ENCODE measurements around the gene MMP24.

MMP24 gene

DNA sequence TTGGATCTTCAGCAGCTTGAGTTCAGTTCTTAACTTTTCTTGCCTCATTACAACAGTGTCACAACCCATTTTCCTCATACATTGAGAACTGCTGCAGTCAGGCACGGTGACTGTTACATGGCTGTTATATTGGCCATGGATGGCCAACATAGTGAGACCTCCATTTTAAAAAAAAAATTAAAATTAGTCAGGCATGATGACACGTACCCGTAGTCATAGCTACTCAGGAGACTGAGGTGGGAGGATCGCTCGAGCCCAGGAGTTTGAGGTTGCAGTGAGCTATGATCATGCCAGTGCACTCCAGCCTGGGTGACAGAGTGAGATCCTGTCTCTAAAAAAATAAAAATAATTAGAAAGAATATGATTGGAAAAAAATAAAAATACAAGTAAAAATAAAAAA is 9.9 kb upstream of the MMP24 start:
- no peak for TF ChIP-seq Cebpa-rat (IDR thresholded peaks at IDR 0.05)
- no peak overlapping the region for H3K4me3 ChIP-seq
- H3K27me3 ChIP-seq = no peaks in the 10 kb centered on the region
- H3K9ac ChIP-seq = no peak overlapping the region
- no peaks in the 10 kb centered on the region for H3K36me3 ChIP-seq
- 0 out of 2 replicates have a peak, but pooled peaks cover 4% of the 10 kb centered on the region for H4K20me1 ChIP-seq
- H3K27ac ChIP-seq = no peak overlapping the region
- no peaks in the 10 kb centered on the region for H3K4me1 ChIP-seq
- H3K9me3 ChIP-seq = no peaks in the 10 kb centered on the region
- no peak overlapping the region for H3K4me2 ChIP-seq

DNA sequence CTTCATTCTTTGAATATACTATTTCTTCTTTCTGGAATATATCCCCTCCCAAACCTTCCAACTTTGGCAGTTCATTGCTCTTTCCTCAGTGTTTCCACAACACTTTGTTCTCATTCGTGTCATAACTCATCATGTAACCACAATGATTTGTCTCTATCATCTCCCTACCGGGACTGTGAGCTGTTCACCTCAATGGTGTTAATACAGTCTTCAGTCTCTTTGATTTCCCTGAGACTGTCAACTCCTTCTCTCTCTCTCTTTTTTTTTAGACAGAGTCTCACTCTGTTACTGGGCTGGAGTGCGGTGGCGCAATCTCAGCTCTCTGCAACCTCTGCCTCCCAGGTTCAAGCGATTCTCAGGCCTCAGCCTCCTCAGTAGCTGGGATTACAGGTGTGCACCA is 2.5 kb upstream of the MMP24 start:
- no peak for TF ChIP-seq Cebpa-rat (IDR thresholded peaks at IDR 0.05)
- Histone ChIP-seq H4K20me1 (peaks cover 47% of the 10 kb centered on the region), H3K4me1 (no peaks in the 10 kb centered on the region), H3K36me3 (no peaks in the 10 kb centered on the region), H3K4me3 (no peak overlapping the region), H3K27ac (no peak overlapping the region), H3K9me3 (peaks cover 6% of the 10 kb centered on the region; the same call in 1 of the 2 replicates), H3K4me2 (no peak overlapping the region), H3K9ac (no peak overlapping the region), H3K27me3 (peaks cover 57% of the 10 kb centered on the region)

DNA sequence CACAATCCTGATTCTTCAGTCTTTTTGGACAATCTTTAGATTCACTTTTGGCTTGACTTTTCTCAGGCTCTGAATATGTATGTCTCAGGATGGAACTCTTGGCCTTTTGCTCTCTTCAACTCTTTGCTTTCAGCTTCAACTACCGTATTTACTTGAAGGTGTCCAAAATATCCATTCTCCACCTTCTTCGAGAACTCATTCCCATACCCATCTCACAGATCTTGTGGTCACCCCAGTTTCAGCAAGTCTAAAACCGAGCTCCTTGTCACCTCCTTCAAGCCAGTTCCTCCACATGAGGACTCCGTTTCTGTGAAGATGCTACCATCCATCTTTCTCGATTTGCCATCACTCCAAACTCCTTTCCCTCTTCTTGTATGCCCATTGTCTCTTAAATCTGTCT is 2.0 kb upstream of the MMP24 start:
- no peak overlapping the region for H3K4me3 ChIP-seq
- H3K9ac ChIP-seq = no peak overlapping the region
- H3K36me3 ChIP-seq = no peaks in the 10 kb centered on the region
- peaks cover 62% of the 10 kb centered on the region for H3K27me3 ChIP-seq
- H3K4me1 ChIP-seq = no peaks in the 10 kb centered on the region
- peaks cover 6% of the 10 kb centered on the region; the same call in 1 of the 2 replicates for H3K9me3 ChIP-seq
- no peak for TF ChIP-seq Cebpa-rat (IDR thresholded peaks at IDR 0.05)
- no peak overlapping the region for H3K4me2 ChIP-seq
- H3K27ac ChIP-seq = no peak overlapping the region
- peaks cover 53% of the 10 kb centered on the region for H4K20me1 ChIP-seq

DNA sequence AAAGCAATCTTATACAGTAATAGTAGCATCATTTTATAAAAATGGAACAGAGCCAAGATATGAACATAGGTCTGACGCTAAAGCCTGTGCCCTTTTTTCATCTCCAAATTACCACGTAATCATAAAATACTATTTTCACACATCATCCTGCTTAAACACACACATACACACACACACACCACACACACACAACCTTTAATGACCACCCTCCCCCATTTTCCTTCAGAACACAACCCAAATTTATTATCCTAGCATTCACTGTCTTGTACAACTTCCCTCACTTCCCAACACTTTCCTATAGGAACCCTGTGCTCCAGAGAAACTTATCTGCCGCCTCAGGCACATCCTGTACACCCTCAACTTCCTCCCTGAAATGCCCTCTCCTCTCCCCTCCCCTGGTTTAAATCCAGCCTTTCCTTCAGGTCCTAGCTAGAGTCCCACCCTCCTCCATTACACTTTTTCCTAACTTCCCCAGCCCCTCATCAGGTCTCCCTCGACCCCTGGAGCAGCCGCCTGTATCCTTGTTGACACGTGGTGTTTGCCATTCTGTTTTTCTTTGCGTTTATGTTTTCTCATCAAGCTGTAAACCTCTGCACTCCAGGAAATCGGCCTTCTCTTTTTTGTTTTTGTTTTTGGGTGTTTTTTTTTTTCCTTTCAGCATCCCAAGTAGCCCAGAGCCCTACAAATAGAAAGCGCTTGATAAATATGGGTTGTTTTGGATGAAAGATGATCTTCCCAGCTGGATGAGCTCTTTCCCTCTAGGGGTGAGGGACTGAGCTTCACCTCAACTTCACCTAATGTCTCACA is 968 bp upstream of the MMP24 start:
- Histone ChIP-seq H3K4me1 (no peaks in the 10 kb centered on the region), H3K27ac (no peak overlapping the region), H4K20me1 (peaks cover 60% of the 10 kb centered on the region), H3K9me3 (peaks cover 6% of the 10 kb centered on the region; the same call in 1 of the 2 replicates), H3K4me3 (no peak overlapping the region), H3K9ac (no peak overlapping the region), H3K27me3 (peaks cover 64% of the 10 kb centered on the region), H3K36me3 (no peaks in the 10 kb centered on the region), H3K4me2 (no peak overlapping the region)
- no peak for TF ChIP-seq Cebpa-rat (IDR thresholded peaks at IDR 0.05)

DNA sequence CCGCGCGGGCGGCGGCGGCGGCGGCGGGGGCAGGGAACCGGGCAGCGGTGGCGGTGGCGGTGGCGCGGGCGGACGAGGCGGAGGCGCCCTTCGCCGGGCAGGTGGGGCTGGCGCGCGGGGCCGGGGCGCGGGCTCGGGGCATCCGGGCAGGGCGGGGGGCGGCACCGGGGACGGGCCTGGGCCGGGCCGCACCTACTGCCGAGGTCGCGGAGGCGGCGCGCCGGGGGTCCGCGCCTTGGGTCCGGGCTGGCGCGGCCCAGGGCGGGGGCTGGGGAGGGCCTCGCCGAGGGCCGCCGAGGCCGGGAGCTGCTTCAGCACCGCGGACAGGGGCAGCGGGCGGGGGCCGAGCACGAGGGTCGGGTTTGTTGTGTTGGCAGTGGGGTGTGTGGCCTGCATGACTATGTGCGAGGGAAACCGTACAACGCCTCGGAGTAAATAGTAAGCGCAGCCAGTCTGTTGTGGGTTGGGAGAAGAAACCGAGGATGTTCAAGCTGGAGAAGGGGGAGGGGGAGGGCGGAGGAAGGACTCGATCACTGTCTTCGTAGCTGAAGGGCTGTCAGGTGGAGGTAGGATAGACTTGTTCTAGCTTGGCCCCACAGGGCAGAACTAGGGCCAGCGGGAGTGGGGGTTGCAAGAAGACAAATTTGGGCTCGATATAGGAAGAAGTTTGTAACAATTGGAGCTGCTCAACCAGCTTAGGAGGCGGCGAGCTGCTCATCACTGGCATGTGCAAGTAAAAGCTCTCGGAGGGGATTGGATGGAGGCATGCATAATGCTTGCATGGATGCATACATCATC is 593 bp downstream of the MMP24 start:
- peaks cover 64% of the 10 kb centered on the region for H3K27me3 ChIP-seq
- no peak for TF ChIP-seq Cebpa-rat (IDR thresholded peaks at IDR 0.05)
- H4K20me1 ChIP-seq = peaks cover 74% of the 10 kb centered on the region
- H3K4me3 ChIP-seq = peak overlapping the region; percentile 53
- peak overlapping the region; percentile 43 for H3K4me2 ChIP-seq
- peaks cover 6% of the 10 kb centered on the region; the same call in 1 of the 2 replicates for H3K9me3 ChIP-seq
- H3K27ac ChIP-seq = no peak overlapping the region
- H3K36me3 ChIP-seq = no peaks in the 10 kb centered on the region
- no peak overlapping the region for H3K9ac ChIP-seq
- H3K4me1 ChIP-seq = no peaks in the 10 kb centered on the region

DNA sequence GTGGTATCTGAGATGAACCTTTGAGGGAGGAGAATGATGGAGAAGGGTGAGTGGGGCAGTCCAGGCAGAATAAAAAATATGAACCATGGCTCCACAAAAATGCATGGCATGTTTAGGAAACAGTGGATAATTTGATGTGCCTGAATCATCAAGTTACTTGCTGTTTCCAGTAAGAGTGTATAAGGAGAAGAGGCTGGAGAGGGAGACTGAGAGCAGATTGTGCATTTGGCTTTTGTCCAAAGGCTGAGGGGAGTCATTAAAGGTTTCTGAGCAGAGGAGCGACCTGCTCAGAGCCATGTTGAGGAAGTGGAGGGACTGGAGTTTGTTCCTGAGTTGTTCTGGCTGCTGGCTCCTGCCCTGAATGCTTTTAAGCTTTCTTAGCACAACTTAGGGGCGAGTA is 6.1 kb downstream of the MMP24 start:
- Histone ChIP-seq H3K9ac (no peak overlapping the region), H3K4me3 (no peak overlapping the region), H3K9me3 (peaks cover 3% of the 10 kb centered on the region; the same call in 1 of the 2 replicates), H3K27ac (no peak overlapping the region), H3K4me2 (no peak overlapping the region), H4K20me1 (peaks cover 59% of the 10 kb centered on the region), H3K27me3 (peaks cover 21% of the 10 kb centered on the region), H3K4me1 (no peaks in the 10 kb centered on the region), H3K36me3 (peaks cover 9% of the 10 kb centered on the region; the same call in 1 of the 2 replicates)
- no peak for TF ChIP-seq Cebpa-rat (IDR thresholded peaks at IDR 0.05)

DNA sequence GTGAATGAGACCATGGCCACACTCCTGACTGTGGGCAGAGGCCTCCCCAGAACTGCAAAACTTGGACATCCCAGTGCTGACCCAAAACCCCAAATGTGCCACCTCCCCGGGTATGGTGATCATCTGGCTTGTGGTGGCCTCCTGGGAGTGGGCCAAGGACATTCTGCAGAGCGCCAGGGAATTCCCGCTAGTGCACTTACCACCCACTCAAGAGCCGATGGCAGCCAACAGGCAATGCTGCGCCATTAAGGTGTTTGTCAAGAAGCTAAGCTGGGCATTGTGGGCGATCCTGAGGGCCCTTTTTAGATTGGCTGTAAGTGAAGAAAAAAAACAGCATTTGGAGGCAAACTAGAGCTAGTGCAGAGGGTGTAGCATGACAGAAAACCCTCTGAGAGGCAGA is 9.4 kb downstream of the MMP24 start:
- no peak for TF ChIP-seq Cebpa-rat (IDR thresholded peaks at IDR 0.05)
- no peak overlapping the region for H3K27ac ChIP-seq
- no peak overlapping the region for H3K4me3 ChIP-seq
- no peak overlapping the region for H3K4me2 ChIP-seq
- no peak overlapping the region for H3K9ac ChIP-seq
- no peaks in the 10 kb centered on the region for H3K9me3 ChIP-seq
- H4K20me1 ChIP-seq = peaks cover 44% of the 10 kb centered on the region
- H3K36me3 ChIP-seq = peaks cover 9% of the 10 kb centered on the region; the same call in 1 of the 2 replicates
- H3K27me3 ChIP-seq = no peaks in the 10 kb centered on the region
- H3K4me1 ChIP-seq = no peaks in the 10 kb centered on the region

DNA sequence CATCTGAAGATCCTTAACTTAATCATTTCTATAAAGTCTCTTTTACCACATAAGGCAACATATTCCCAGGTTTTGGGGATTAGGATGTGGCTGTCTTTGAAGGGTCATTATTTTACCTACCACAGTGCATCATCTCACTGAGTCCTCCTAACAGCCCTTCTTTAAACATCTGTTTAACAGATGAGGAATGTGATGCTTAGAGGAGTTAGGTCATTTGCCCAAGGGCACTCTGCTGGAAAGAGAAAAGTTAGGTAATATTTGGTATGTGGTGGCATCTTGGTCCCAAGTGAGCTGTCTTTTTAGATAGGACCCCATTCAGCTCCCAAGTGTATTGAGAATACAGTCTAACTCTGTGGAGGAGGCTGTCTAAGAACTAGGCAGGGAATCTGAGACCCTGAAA is 11.0 kb downstream of the MMP24 start:
- H3K27me3 ChIP-seq = no peaks in the 10 kb centered on the region
- H3K9ac ChIP-seq = no peak overlapping the region
- H3K4me3 ChIP-seq = no peak overlapping the region
- TF ChIP-seq Cebpa-rat (IDR thresholded peaks at IDR 0.05) = no peak
- no peak overlapping the region for H3K27ac ChIP-seq
- H3K4me1 ChIP-seq = no peaks in the 10 kb centered on the region
- no peaks in the 10 kb centered on the region for H3K9me3 ChIP-seq
- no peak overlapping the region for H3K4me2 ChIP-seq
- peaks cover 9% of the 10 kb centered on the region; the same call in 1 of the 2 replicates for H3K36me3 ChIP-seq
- H4K20me1 ChIP-seq = peaks cover 30% of the 10 kb centered on the region; the same call in 1 of the 2 replicates

DNA sequence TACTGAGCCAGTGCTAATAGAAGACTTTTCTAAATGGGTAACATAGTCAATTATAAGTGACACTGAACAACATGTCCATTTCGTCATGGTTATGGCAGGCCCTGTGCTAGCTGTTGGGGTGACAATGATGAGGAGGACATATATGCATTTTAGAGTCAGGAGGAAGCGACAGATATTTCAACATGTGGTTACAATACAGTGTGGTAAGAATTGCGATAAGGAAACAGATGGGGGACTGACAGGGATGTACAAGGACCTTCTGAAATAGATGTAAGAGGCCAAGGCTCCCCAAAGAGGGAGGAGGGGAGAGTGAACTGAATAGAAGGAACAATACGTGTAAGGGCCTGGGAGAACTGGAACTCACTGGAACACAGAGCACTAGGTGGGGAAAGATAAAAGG is 11.7 kb downstream of the MMP24 start:
- peaks cover 25% of the 10 kb centered on the region; the same call in 1 of the 2 replicates for H4K20me1 ChIP-seq
- no peaks in the 10 kb centered on the region for H3K9me3 ChIP-seq
- no peak overlapping the region for H3K4me2 ChIP-seq
- no peaks in the 10 kb centered on the region for H3K4me1 ChIP-seq
- no peak overlapping the region for H3K9ac ChIP-seq
- no peak for TF ChIP-seq Cebpa-rat (IDR thresholded peaks at IDR 0.05)
- H3K36me3 ChIP-seq = peaks cover 9% of the 10 kb centered on the region; the same call in 1 of the 2 replicates
- no peaks in the 10 kb centered on the region for H3K27me3 ChIP-seq
- H3K4me3 ChIP-seq = no peak overlapping the region
- H3K27ac ChIP-seq = no peak overlapping the region

DNA sequence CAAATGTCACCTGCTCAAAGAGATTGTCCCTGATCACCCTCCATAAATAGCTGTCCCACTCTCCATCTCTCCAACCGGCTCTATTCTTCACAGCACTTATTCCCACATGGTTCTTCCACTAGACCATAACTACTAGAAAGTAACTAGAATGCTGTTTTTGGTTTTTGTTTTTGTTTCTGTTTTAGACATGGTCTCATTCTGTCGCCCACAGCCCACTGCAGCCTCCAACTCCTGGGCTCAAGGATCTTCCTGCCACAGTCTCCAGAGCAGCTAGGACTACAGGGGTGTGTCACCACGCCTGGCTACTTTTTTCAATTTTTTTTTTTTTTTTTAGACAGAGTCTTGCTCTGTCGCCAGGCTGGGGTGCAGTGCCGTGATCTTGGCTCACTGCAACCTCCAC is 12.2 kb downstream of the MMP24 start:
- Histone ChIP-seq H3K36me3 (peaks cover 9% of the 10 kb centered on the region; the same call in 1 of the 2 replicates), H3K4me2 (no peak overlapping the region), H3K27me3 (no peaks in the 10 kb centered on the region), H3K9me3 (no peaks in the 10 kb centered on the region), H3K4me3 (no peak overlapping the region), H4K20me1 (peaks cover 25% of the 10 kb centered on the region; the same call in 1 of the 2 replicates), H3K4me1 (no peaks in the 10 kb centered on the region), H3K27ac (no peak overlapping the region), H3K9ac (no peak overlapping the region)
- TF ChIP-seq Cebpa-rat (IDR thresholded peaks at IDR 0.05) = no peak
